OCI-LY7 (cell line): ENCODE data around the gene CFAP77. TPM values are rescaled to one million over a fixed set of nuclear protein-coding genes. Genes with fewer than 3 reads are reported as not detected.

Source experiments
- BruUV-seq: library from RNA; stranded (reverse); fragments of 400-500 nt; replicated peaks from 2 replicates; lab custom pipeline; 2021; lab: Mats Ljungman, UMichigan
- CTCF ChIA-PET: fragments of 300-600 bp; sonication (Branson Sonifier 250); formaldehyde crosslinking; loops from one replicate; lab custom pipeline; 2022; ENCODE audit warnings: antibody characterized with exemption; ENCODE audit not compliant: unreplicated experiment; lab: Charles Lee
- POLR2A ChIA-PET: fragments of 300-600 bp; sonication (Branson Sonifier 250); formaldehyde crosslinking; loops from one replicate; lab custom pipeline; 2022; ENCODE audit warnings: antibody characterized with exemption; lab: Charles Lee
- DNase-seq: peaks from one replicate; pipeline ENCODE4 v3.0.0-alpha.2; 2015; ENCODE audit warnings: low spot score
- H2AFZ ChIP-seq: fragments of 200-600 bp; sonication (generic), shearing (Covaris generic); 2 replicates; pipeline ENCODE4 v1.6.1; 2014; ENCODE audit warnings: mild to moderate bottlenecking, antibody characterized with exemption, low read length, moderate library complexity
- H3K27ac ChIP-seq: fragments of 200-600 bp; sonication (generic); 2 replicates; pipeline ENCODE4 v1.5.1; 2014; ENCODE audit warnings: mixed run types, low read depth, mild to moderate bottlenecking, moderate library complexity, low read length, inconsistent platforms; ENCODE audit not compliant: poor library complexity, severe bottlenecking
- H3K36me3 ChIP-seq: fragments of 200-600 bp; sonication (generic); 2 replicates; pipeline ENCODE4 v1.6.1; 2014; ENCODE audit warnings: mild to moderate bottlenecking, antibody characterized with exemption, low read length, moderate library complexity, mixed read lengths; ENCODE audit not compliant: insufficient read depth
- H3K4me1 ChIP-seq: fragments of 200-600 bp; sonication (generic); 2 replicates; pipeline ENCODE4 v1.5.1; 2014; ENCODE audit warnings: mild to moderate bottlenecking, low read length; ENCODE audit not compliant: insufficient read depth, poor library complexity, severe bottlenecking
- H3K4me2 ChIP-seq: fragments of 200-600 bp; sonication (generic); 2 replicates; pipeline ENCODE4 v1.6.1; 2014; ENCODE audit warnings: mild to moderate bottlenecking, low read length
- H3K4me3 ChIP-seq: fragments of 200-600 bp; sonication (generic); 2 replicates; pipeline ENCODE4 v1.5.1; 2014; ENCODE audit warnings: mild to moderate bottlenecking, low read depth, low read length; ENCODE audit not compliant: poor library complexity, severe bottlenecking
- H3K79me2 ChIP-seq: fragments of 200-600 bp; sonication (generic); 2 replicates; pipeline ENCODE4 v1.6.1; 2016; ENCODE audit warnings: low read depth, mild to moderate bottlenecking, low read length, moderate library complexity, mixed read lengths; ENCODE audit not compliant: insufficient read depth
- H3K9me2 ChIP-seq: fragments of 200-600 bp; sonication (generic); 2 replicates; pipeline ENCODE4 v1.6.1; 2016; ENCODE audit warnings: mild to moderate bottlenecking, low read length, mixed read lengths; ENCODE audit not compliant: insufficient read depth
- H3K9me3 ChIP-seq: fragments of 200-600 bp; sonication (generic); 2 replicates; pipeline ENCODE4 v1.6.1; 2014; ENCODE audit warnings: mild to moderate bottlenecking, mixed run types, low read length, mixed read lengths
- H4K20me1 ChIP-seq: fragments of 200-600 bp; sonication (generic); 2 replicates; pipeline ENCODE4 v1.6.1; 2014; ENCODE audit warnings: mild to moderate bottlenecking, antibody characterized with exemption, low read length, moderate library complexity, mixed read lengths; ENCODE audit not compliant: insufficient read depth
- EZH2phosphoT487 ChIP-seq: fragments of 200-600 bp; sonication (generic); IDR thresholded peaks from 2 replicates; pipeline ENCODE4 v1.6.1; 2018; ENCODE audit warnings: low read depth, borderline replicate concordance, mild to moderate bottlenecking, mixed run types, antibody characterized with exemption, low read length, moderate library complexity, mixed read lengths
- intact Hi-C: fragments of 100-400 bp; cut with micrococcal nuclease; formaldehyde crosslinking; loops from one replicate; pipeline ENCODE4 v1.10.0; 2022; ENCODE audit not compliant: unreplicated experiment
- total RNA-seq, 2 experiments: library from RNA; depleted of rRNA in 1 of 2; stranded (reverse); fragments of >200 nt in 1 of 2; shearing (Covaris generic) in 1 of 2; gene quantifications; 2 replicates each; pipeline ENCODE4 v1.2.3, GENCODE V29; 2014 to 2022
- TF ChIP-seq, protein P1 (sequence below): fragments of 200-600 bp; sonication (generic); conservative IDR thresholded peaks from 2 replicates; pipeline ENCODE4 v1.5.1; 2014; ENCODE audit warnings: mild to moderate bottlenecking, antibody characterized with exemption, low read length, moderate library complexity, mixed read lengths

The CFAP77 gene
- total RNA-seq, 2 experiments from 2014 or later = not detected

DNA sequence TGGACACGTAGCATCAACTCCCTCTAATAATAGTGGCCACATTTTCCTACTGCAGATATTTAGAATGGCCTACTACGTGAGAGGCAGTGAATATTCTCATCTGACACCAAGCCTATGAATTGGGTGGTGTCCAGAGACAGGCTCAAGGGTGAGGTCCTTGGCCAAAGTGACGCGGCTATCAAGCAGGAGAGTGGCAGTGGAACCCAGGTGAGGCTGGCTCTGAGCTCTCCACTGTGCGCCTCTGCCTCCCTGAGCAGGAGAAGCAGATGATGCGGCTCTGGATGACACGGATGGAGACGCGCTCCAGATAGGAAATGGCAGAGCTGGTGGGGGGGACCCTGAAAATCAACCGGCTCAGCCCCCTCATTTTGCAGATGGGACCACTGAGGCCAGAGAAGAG, 69.7 kb downstream of the CFAP77 start:
- BruUV-seq = no TSS peak
- no peak overlapping the region for H3K27ac ChIP-seq
- H3K4me3 ChIP-seq = no peak overlapping the region
- H3K9me3 ChIP-seq = no peaks in the 10 kb centered on the region
- H3K79me2 ChIP-seq = no peaks in the 10 kb centered on the region
- no peak overlapping the region for H3K4me2 ChIP-seq
- H3K4me1 ChIP-seq = no peaks in the 10 kb centered on the region
- CTCF ChIA-PET = no interaction called here
- no peaks in the 10 kb centered on the region for H3K9me2 ChIP-seq
- TF ChIP-seq, protein P1, sequence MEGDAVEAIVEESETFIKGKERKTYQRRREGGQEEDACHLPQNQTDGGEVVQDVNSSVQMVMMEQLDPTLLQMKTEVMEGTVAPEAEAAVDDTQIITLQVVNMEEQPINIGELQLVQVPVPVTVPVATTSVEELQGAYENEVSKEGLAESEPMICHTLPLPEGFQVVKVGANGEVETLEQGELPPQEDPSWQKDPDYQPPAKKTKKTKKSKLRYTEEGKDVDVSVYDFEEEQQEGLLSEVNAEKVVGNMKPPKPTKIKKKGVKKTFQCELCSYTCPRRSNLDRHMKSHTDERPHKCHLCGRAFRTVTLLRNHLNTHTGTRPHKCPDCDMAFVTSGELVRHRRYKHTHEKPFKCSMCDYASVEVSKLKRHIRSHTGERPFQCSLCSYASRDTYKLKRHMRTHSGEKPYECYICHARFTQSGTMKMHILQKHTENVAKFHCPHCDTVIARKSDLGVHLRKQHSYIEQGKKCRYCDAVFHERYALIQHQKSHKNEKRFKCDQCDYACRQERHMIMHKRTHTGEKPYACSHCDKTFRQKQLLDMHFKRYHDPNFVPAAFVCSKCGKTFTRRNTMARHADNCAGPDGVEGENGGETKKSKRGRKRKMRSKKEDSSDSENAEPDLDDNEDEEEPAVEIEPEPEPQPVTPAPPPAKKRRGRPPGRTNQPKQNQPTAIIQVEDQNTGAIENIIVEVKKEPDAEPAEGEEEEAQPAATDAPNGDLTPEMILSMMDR = no peak
- no peak for TF ChIP-seq EZH2phosphoT487
- no peaks in the 10 kb centered on the region for H4K20me1 ChIP-seq
- no peak overlapping the region for H2AFZ ChIP-seq
- no peak for DNase-seq
- intact Hi-C loops = no loop called here
- POLR2A ChIA-PET = no interaction called here
- no peaks in the 10 kb centered on the region for H3K36me3 ChIP-seq

DNA sequence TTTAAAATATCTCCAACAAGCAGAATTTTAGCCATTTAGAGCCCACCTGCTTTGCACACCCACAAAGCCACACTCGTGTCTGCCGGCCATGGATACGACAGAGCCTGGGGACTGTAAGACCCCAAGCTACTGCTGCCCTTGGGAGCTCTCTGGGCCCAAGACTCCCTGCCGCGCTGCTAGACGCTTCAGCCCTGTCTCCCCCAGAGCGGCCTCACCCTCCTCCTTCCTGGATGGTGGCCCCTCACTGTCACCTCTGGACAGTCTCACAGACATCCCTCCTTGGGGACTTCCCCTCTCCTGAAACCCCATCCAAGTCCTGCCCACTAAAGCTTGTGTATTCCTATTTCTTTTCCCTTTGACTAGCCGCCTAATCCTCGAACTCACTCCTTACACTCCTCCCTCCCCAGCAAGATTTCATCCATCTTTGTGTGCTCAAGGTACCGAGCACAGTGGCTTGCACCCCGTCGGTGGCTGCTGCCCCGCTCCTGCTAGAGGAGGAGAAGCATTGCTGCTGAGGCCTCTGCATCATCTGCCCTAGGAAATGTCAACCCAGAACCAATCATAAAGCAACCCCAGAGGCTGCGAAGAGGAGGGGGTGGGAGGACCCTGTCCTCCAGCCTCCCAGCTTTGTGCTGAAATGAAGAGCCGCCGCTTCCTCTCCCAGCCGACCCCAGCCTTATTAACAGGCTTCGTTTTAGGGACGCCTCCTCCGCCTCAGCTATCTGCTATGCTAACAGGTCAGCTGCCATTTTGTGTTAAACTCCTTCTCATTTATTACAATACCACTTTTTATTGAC, 71.2 kb downstream of the CFAP77 start:
- H3K9me3 ChIP-seq = no peaks in the 10 kb centered on the region
- H2AFZ ChIP-seq = no peak overlapping the region
- H3K4me3 ChIP-seq = no peak overlapping the region
- H3K9me2 ChIP-seq = no peaks in the 10 kb centered on the region
- CTCF ChIA-PET = no interaction called here
- no peaks in the 10 kb centered on the region for H4K20me1 ChIP-seq
- BruUV-seq = no TSS peak
- intact Hi-C loops = no loop called here
- POLR2A ChIA-PET = no interaction called here
- H3K4me1 ChIP-seq = no peaks in the 10 kb centered on the region
- H3K27ac ChIP-seq = no peak overlapping the region
- no peaks in the 10 kb centered on the region for H3K36me3 ChIP-seq
- no peak overlapping the region for H3K4me2 ChIP-seq
- no peak for TF ChIP-seq EZH2phosphoT487
- TF ChIP-seq, protein P1 = no peak
- no peak for DNase-seq
- no peaks in the 10 kb centered on the region for H3K79me2 ChIP-seq

DNA sequence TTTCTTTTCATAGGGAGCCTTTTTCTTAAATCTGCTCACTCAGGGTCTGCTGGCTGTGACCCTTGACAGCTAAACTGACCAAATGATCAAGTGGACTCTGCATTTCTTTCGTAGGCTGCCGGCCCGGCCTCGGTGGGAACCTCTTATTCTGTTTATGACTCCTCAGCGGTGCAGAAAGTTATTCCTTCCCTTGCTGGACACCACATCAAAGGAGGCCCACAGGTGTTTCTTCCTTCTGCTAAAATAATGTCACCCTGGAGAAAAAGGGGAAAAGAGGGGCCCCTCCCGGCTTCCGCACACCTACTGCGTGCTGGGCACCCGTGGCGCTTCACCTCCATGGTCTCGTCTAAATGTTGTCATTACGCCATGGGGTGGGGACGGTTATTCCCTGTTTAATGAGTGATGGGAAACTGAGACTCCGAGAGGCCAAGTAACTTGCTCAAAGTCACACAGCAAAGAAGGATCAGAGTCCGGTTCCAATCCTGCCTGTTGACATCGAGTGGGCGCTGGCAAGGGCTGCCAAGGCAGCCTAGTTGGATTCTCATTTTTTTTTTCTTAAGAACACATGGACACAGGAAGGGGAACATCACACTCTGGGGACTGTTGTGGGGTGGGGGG, 72.3 kb downstream of the CFAP77 start:
- H3K9me2 ChIP-seq = no peaks in the 10 kb centered on the region
- ChIA-PET CTCF (no interaction called here), POLR2A (no interaction called here)
- TF ChIP-seq EZH2phosphoT487 = no peak
- TF ChIP-seq, protein P1 = no peak
- H3K9me3 ChIP-seq = no peaks in the 10 kb centered on the region
- intact Hi-C loops = no loop called here
- no peaks in the 10 kb centered on the region for H3K79me2 ChIP-seq
- H3K36me3 ChIP-seq = no peaks in the 10 kb centered on the region
- H4K20me1 ChIP-seq = no peaks in the 10 kb centered on the region
- H3K4me3 ChIP-seq = no peak overlapping the region
- BruUV-seq = no TSS peak
- H3K4me2 ChIP-seq = no peak overlapping the region
- H3K4me1 ChIP-seq = no peaks in the 10 kb centered on the region
- no peak overlapping the region for H3K27ac ChIP-seq
- no peak overlapping the region for H2AFZ ChIP-seq
- DNase-seq = no peak
